K562 (cell line): ENCODE data around the gene CLTC. TPM values are rescaled to one million over a fixed set of nuclear protein-coding genes. Genes with fewer than 3 reads are reported as not detected.

Experiments used
- ATAC-seq: fragments of 200-7000 bp; cut with Tn5 transposase; 3 replicates; pipeline ENCODE4 v1.9.1; 2020; ENCODE audit warnings: moderate library complexity
- BruUV-seq: library from RNA; stranded (reverse); fragments of 400-500 nt; replicated peaks from 2 replicates; lab custom pipeline; 2021; lab: Mats Ljungman, UMichigan
- CTCF ChIA-PET: fragments of 300-600 bp; formaldehyde crosslinking; extraction: SDS; loops from one replicate; lab custom pipeline; 2021; ENCODE audit warnings: low intra/inter-chr PET ratio; lab: Yijun Ruan, JAX
- POLR2A ChIA-PET: fragments of 300-600, 350-650 bp; sonication (Branson Sonifier 250); formaldehyde crosslinking; extraction: SDS; loops from one replicate; lab custom pipeline; 2021; ENCODE audit warnings: antibody characterized with exemption, inconsistent platforms; lab: Yijun Ruan, JAX
- DNase-seq, 4 experiments: peaks; one replicate each; pipeline versions ENCODE4 v3.0.0 to v3.0.0-alpha.2; 2011 to 2018; ENCODE audit warnings: low spot score in 3 of 4, mixed read lengths in 3 of 4; ENCODE audit errors: extremely low read depth in 1 of 4
- FAIRE-seq: peaks from 2 replicates; lab custom pipeline; 2011; peaks lifted over from hg19 to GRCh38; lab: Jason Lieb, UNC
- H2AFZ ChIP-seq: 2 replicates; pipeline ENCODE4 v1.6.0; 2011; ENCODE audit warnings: low read depth, low read length, control low read depth, inconsistent platforms
- H3K27ac ChIP-seq: fragments of 200-600 bp; 3 replicates; pipeline ENCODE4 v1.8.0; 2011; ENCODE audit warnings: low read depth, mild to moderate bottlenecking, control low read depth, inconsistent platforms, low read length, moderate library complexity, mixed read lengths; ENCODE audit errors: extremely low read depth
- H3K27me3 ChIP-seq, 2 experiments: fragments of 300-600 bp in 1 of 2; 2 replicates in 1 of 2; 3 replicates in 1 of 2; pipeline versions ENCODE4 v1.6.0 to v1.8.0; 2011; ENCODE audit warnings: inconsistent platforms in 2 of 2, low read length in 2 of 2, mild to moderate bottlenecking in 1 of 2, mixed read lengths in 1 of 2, moderate library complexity in 1 of 2; ENCODE audit not compliant: control insufficient read depth in 2 of 2, insufficient read depth in 2 of 2
- H3K36me3 ChIP-seq: fragments of 300-600 bp; 3 replicates; pipeline ENCODE4 v1.8.0; 2011; ENCODE audit warnings: mild to moderate bottlenecking, low read length, inconsistent platforms; ENCODE audit not compliant: control insufficient read depth, insufficient read depth
- H3K4me1 ChIP-seq, 2 experiments: fragments of 200-600 bp in 1 of 2; replicated peaks in 1 of 2; 2 replicates in 1 of 2; 3 replicates in 1 of 2; pipeline versions ENCODE4 v1.5.1 to v1.8.0; 2011; ENCODE audit warnings: inconsistent platforms in 2 of 2, low read length in 2 of 2, mild to moderate bottlenecking in 1 of 2, mixed read lengths in 1 of 2, moderate library complexity in 1 of 2; ENCODE audit not compliant: control insufficient read depth in 2 of 2, insufficient read depth in 2 of 2
- H3K4me2 ChIP-seq: 2 replicates; pipeline ENCODE4 v1.6.1; 2011; ENCODE audit warnings: low read length, control low read depth, inconsistent platforms, mixed read lengths; ENCODE audit not compliant: insufficient read depth
- H3K4me3 ChIP-seq: fragments of 200-600 bp; sonication (generic), shearing (Covaris generic); 2 replicates; pipeline ENCODE4 v1.5.1; 2016; ENCODE audit warnings: control low read depth, inconsistent platforms
- H3K79me2 ChIP-seq: fragments of 200-600 bp; 3 replicates; pipeline ENCODE4 v1.8.0; 2011; ENCODE audit warnings: low read length, inconsistent platforms; ENCODE audit not compliant: control insufficient read depth, insufficient read depth
- H3K9ac ChIP-seq, 2 experiments: 2 replicates each; pipeline versions ENCODE4 v1.6.0 to v1.6.1; 2011; ENCODE audit warnings: low read depth in 2 of 2, low read length in 2 of 2, control low read depth in 1 of 2, inconsistent platforms in 1 of 2, mild to moderate bottlenecking in 1 of 2, mixed read lengths in 1 of 2; ENCODE audit not compliant: insufficient read depth in 1 of 2
- H3K9me1 ChIP-seq: one replicate; pipeline ENCODE4 v1.6.0; 2011; ENCODE audit warnings: inconsistent platforms, mild to moderate bottlenecking, low read length, moderate library complexity; ENCODE audit not compliant: control insufficient read depth, insufficient read depth
- H3K9me3 ChIP-seq: replicated peaks from 2 replicates; pipeline ENCODE4 v1.5.1; 2011; ENCODE audit warnings: low read depth, low read length, inconsistent platforms; ENCODE audit not compliant: control insufficient read depth, insufficient read depth
- H4K20me1 ChIP-seq: replicated peaks from 2 replicates; pipeline ENCODE4 v1.6.1; 2011; ENCODE audit warnings: low read length, inconsistent platforms, mixed read lengths; ENCODE audit not compliant: control insufficient read depth, insufficient read depth
- BCOR ChIP-seq: fragments of 450-650 bp; IDR thresholded peaks from 2 replicates; pipeline ENCODE4 v1.6.1; 2016
- CTBP1 ChIP-seq: fragments of 450-650 bp; IDR thresholded peaks from 2 replicates; pipeline ENCODE4 v1.6.1; 2016; ENCODE audit warnings: borderline replicate concordance
- ETV1 ChIP-seq: fragments of 450-650 bp; conservative IDR thresholded peaks from 2 replicates; pipeline ENCODE4 v1.6.1; 2016; ENCODE audit warnings: missing genetic modification characterization, control low read depth, low read depth, missing compliant biosample characterization
- KDM1A ChIP-seq, 2 experiments: fragments of 450-650 bp; IDR thresholded peaks; 2 replicates each; pipeline ENCODE4 v1.6.1; 2016; ENCODE audit warnings: mild to moderate bottlenecking in 2 of 2
- MAFK ChIP-seq: IDR thresholded peaks from 2 replicates; pipeline ENCODE4 v1.6.1; 2011; ENCODE audit warnings: low read length, improper control_type of control experiment
- POU5F1 ChIP-seq: fragments of 150-350 bp; IDR thresholded peaks from 2 replicates; pipeline ENCODE4 v1.6.1; 2014; ENCODE audit warnings: borderline replicate concordance, low read length, low read depth, mild to moderate bottlenecking; ENCODE audit not compliant: partially characterized antibody
- RBM25 ChIP-seq: fragments of 200-400 bp; formaldehyde crosslinking; IDR thresholded peaks from 2 replicates; pipeline ENCODE4 v1.6.1; 2018; ENCODE audit warnings: low read length, low read depth, moderate library complexity; ENCODE audit not compliant: severe bottlenecking
- SAFB ChIP-seq: fragments of 200-400 bp; formaldehyde crosslinking; IDR thresholded peaks from 2 replicates; pipeline ENCODE4 v1.6.1; 2017; ENCODE audit warnings: low read depth, low read length, borderline replicate concordance
- ZNF449 ChIP-seq: fragments of 250-450 bp; sonication (Bioruptor Pico); IDR thresholded peaks from 2 replicates; pipeline ENCODE4 v1.8.0; 2022; ENCODE audit warnings: moderate library complexity, mild to moderate bottlenecking, inconsistent platforms
- WGBS: fragments of 100-300 bp; shearing (Covaris generic); methylation state at CpG from one replicate; pipeline ENCODE4 v1.1.6; 2016; ENCODE audit warnings: low coverage, mixed read lengths; ENCODE audit not compliant: insufficient coverage; ENCODE audit errors: missing lambda C conversion rate; 5-methylcytosine and 5-hydroxymethylcytosine counted together
- in situ Hi-C: fragments of 300-500 bp; cut with MboI; formaldehyde crosslinking; loops from 4 replicates; pipeline ENCODE4 v1.15.0; 2018; ENCODE audit warnings: inconsistent platforms, mixed read lengths
- intact Hi-C: fragments of 100-400 bp; cut with micrococcal nuclease; formaldehyde crosslinking; loops from 2 replicates; pipeline ENCODE4 v1.14.2; 2022
- polyA plus RNA-seq, 8 experiments: library from polyadenylated mRNA; depleted of rRNA in 4 of 8; stranded (reverse) in 5 of 8; unstranded in 3 of 8; fragments of >200 nt; fragmentation: Nextera tagmentation in 2 of 8; fragmentation: Illumina TruSeq in 1 of 8; extraction: Ambion mirVana in 2 of 8; extraction: Trizol in 1 of 8; gene quantifications; 2 replicates each; pipeline versions ENCODE4 v1.2.1 to v1.2.3, GENCODE V29; 2011 to 2014; ENCODE audit warnings: inconsistent platforms in 1 of 8, missing spikeins in 1 of 8
- total RNA-seq, 7 experiments: library from RNA; depleted of rRNA in 6 of 7; stranded (reverse); fragments of >200 nt in 6 of 7; fragmentation: Illumina TruSeq in 2 of 7; extraction: Trizol in 2 of 7; gene quantifications; 2 replicates each; pipeline versions ENCODE4 v1.2.1 to v1.2.3, GENCODE V29; 2011 to 2021; ENCODE audit warnings: low replicate concordance in 1 of 7
- TF ChIP-seq, protein P1 (sequence below), 3 experiments: fragments of 200-800 bp in 1 of 3; fragments of 250-450 bp in 1 of 3; fragments of 450-650 bp in 1 of 3; sonication (Bioruptor Pico) in 1 of 3; sonication (Bioruptor generic) in 1 of 3; formaldehyde crosslinking in 1 of 3; IDR thresholded peaks; 2 replicates each; pipeline versions ENCODE4 v1.6.1 to v1.8.0; 2016 to 2022; ENCODE audit warnings: mild to moderate bottlenecking in 2 of 3, missing genetic modification characterization in 2 of 3, missing compliant biosample characterization in 1 of 3, moderate library complexity in 1 of 3
- TF ChIP-seq, protein P2 (sequence below): fragments of 200-800 bp; sonication (Bioruptor generic); IDR thresholded peaks from 2 replicates; pipeline ENCODE4 v1.6.1; 2016; ENCODE audit warnings: missing genetic modification characterization, missing compliant biosample characterization

Gene CLTC
- total and polyA plus RNA-seq, 9 of the 15 experiments (the other 6 are each of a cell fraction or from before 2014, with no cell fraction given), result 115 to 267 (median 174) TPM

DNA sequence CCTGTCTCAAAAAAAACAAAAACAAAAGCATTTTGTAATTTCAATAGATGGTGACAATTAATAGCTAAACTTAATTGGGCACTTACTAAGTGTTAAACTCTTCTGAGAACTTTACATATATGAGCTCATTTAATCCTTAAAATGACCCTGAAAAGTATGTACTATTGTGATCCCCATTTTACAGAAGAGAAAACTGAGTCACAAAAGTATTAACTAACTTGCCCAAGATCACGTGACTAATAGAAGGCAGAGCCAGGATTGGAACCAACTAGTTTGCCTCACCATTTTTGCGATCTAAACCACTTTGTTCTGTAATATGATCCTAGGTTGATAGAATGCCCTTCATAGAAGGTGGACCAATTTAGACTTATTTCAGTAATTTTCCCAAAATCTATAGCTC lies 114.0 kb downstream of the CLTC start:
- Histone ChIP-seq H3K36me3 (peaks cover 33% of the 10 kb centered on the region; the same call in 2 of the 3 replicates), H3K27ac (no peak overlapping the region), H3K9ac (no peak overlapping the region), H3K4me2 (no peak overlapping the region), H3K4me3 (no peak overlapping the region), H3K4me1 (peaks cover 5 to 9% of the 10 kb centered on the region in 2 experiments; a peak in 3 of 5 replicates), H3K79me2 (peaks cover 30% of the 10 kb centered on the region), H3K27me3 (no peaks in the 10 kb centered on the region), H3K9me1 (no peaks in the 10 kb centered on the region), H4K20me1 (no peaks in the 10 kb centered on the region), H2AFZ (no peak overlapping the region), H3K9me3 (no peaks in the 10 kb centered on the region)
- DNase-seq, result no peak
- CTCF ChIA-PET, result no interaction called here
- BruUV-seq, result no TSS peak
- FAIRE-seq, result no peak
- ATAC-seq, result no peak
- WGBS, result 94% methylated on average over 2 of the region's 2 CpGs
- intact Hi-C loops (no loop called here), in situ Hi-C loops (no loop called here)
- POLR2A ChIA-PET, result interaction anchor here (1.0 kb wide), 1 partner anchor 10 kb away, joined by 5 read pairs; no protein-coding TSS in a partner anchor
- TF ChIP-seq ZNF449 (CRISPR knock-in tag) (no peak), BCOR (peak; percentile 60; the same call in 1 of the 2 replicates), POU5F1 (no peak), RBM25 (peak; percentile 96), MAFK (no peak), ETV1 (no peak), KDM1A (IDR thresholded peaks at IDR 0.05) (peak; percentile 35 to 46; a peak in 2 of 4 replicates), SAFB (no peak), CTBP1 (no peak)
- TF ChIP-seq, protein P1, sequence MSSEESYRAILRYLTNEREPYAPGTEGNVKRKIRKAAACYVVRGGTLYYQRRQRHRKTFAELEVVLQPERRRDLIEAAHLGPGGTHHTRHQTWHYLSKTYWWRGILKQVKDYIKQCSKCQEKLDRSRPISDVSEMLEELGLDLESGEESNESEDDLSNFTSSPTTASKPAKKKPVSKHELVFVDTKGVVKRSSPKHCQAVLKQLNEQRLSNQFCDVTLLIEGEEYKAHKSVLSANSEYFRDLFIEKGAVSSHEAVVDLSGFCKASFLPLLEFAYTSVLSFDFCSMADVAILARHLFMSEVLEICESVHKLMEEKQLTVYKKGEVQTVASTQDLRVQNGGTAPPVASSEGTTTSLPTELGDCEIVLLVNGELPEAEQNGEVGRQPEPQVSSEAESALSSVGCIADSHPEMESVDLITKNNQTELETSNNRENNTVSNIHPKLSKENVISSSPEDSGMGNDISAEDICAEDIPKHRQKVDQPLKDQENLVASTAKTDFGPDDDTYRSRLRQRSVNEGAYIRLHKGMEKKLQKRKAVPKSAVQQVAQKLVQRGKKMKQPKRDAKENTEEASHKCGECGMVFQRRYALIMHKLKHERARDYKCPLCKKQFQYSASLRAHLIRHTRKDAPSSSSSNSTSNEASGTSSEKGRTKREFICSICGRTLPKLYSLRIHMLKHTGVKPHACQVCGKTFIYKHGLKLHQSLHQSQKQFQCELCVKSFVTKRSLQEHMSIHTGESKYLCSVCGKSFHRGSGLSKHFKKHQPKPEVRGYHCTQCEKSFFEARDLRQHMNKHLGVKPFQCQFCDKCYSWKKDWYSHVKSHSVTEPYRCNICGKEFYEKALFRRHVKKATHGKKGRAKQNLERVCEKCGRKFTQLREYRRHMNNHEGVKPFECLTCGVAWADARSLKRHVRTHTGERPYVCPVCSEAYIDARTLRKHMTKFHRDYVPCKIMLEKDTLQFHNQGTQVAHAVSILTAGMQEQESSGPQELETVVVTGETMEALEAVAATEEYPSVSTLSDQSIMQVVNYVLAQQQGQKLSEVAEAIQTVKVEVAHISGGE (CRISPR knock-in tag; IDR thresholded peaks at IDR 0.05), result 0 out of 6 replicates have a peak, but pooled peaks of 1 of the 3 experiments have one; percentile 9
- TF ChIP-seq, protein P2, sequence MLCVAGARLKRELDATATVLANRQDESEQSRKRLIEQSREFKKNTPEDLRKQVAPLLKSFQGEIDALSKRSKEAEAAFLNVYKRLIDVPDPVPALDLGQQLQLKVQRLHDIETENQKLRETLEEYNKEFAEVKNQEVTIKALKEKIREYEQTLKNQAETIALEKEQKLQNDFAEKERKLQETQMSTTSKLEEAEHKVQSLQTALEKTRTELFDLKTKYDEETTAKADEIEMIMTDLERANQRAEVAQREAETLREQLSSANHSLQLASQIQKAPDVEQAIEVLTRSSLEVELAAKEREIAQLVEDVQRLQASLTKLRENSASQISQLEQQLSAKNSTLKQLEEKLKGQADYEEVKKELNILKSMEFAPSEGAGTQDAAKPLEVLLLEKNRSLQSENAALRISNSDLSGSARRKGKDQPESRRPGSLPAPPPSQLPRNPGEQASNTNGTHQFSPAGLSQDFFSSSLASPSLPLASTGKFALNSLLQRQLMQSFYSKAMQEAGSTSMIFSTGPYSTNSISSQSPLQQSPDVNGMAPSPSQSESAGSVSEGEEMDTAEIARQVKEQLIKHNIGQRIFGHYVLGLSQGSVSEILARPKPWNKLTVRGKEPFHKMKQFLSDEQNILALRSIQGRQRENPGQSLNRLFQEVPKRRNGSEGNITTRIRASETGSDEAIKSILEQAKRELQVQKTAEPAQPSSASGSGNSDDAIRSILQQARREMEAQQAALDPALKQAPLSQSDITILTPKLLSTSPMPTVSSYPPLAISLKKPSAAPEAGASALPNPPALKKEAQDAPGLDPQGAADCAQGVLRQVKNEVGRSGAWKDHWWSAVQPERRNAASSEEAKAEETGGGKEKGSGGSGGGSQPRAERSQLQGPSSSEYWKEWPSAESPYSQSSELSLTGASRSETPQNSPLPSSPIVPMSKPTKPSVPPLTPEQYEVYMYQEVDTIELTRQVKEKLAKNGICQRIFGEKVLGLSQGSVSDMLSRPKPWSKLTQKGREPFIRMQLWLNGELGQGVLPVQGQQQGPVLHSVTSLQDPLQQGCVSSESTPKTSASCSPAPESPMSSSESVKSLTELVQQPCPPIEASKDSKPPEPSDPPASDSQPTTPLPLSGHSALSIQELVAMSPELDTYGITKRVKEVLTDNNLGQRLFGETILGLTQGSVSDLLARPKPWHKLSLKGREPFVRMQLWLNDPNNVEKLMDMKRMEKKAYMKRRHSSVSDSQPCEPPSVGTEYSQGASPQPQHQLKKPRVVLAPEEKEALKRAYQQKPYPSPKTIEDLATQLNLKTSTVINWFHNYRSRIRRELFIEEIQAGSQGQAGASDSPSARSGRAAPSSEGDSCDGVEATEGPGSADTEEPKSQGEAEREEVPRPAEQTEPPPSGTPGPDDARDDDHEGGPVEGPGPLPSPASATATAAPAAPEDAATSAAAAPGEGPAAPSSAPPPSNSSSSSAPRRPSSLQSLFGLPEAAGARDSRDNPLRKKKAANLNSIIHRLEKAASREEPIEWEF (CRISPR knock-in tag), result no peak
